WTC11 (cell line): ENCODE measurements around the gene RUVBL2. TPM values are rescaled to one million over a fixed set of nuclear protein-coding genes. Genes with fewer than 3 reads are reported as not detected.

Experiments
- ATAC-seq: fragments of 200-7000 bp; cut with Tn5 transposase; 2 replicates; pipeline ENCODE4 v1.10.0; 2021; ENCODE audit warnings: mild to moderate bottlenecking, moderate library complexity
- CTCF ChIA-PET: fragments of 300-600 bp; sonication (Branson Sonifier 250); formaldehyde crosslinking; loops from one replicate; lab custom pipeline; 2021; ENCODE audit warnings: antibody characterized with exemption; lab: Charles Lee
- POLR2A ChIA-PET: fragments of 350-600 bp; sonication (Branson Sonifier 250); formaldehyde crosslinking; loops from one replicate; lab custom pipeline; 2021; ENCODE audit warnings: antibody characterized with exemption; lab: Charles Lee
- DNase-seq: peaks from one replicate; pipeline ENCODE4 v3.0.0; 2021; ENCODE audit warnings: low spot score
- H3K27ac Mint-ChIP-seq: 2 replicates; pipeline ENCODE4 v1.8.0; 2021; ENCODE audit warnings: mixed read lengths
- H3K27me3 Mint-ChIP-seq: 2 replicates; pipeline ENCODE4 v1.8.0; 2021; ENCODE audit warnings: low read depth, mild to moderate bottlenecking, moderate library complexity, mixed read lengths
- H3K36me3 Mint-ChIP-seq: 2 replicates; pipeline ENCODE4 v1.8.0; 2021; ENCODE audit warnings: mixed read lengths
- H3K4me1 Mint-ChIP-seq: 2 replicates; pipeline ENCODE4 v1.8.0; 2022; ENCODE audit warnings: mixed read lengths
- H3K4me3 Mint-ChIP-seq: 2 replicates; pipeline ENCODE4 v1.8.0; 2021; ENCODE audit warnings: mild to moderate bottlenecking, moderate library complexity, mixed read lengths
- H3K9me3 Mint-ChIP-seq: 2 replicates; pipeline ENCODE4 v1.8.0; 2021; ENCODE audit warnings: mixed read lengths
- CREB1 ChIP-seq: sonication (generic); formaldehyde crosslinking; IDR thresholded peaks from 2 replicates; pipeline ENCODE4 v1.8.0; 2023; ENCODE audit warnings: mild to moderate bottlenecking, missing genetic modification reagents
- GTF2I ChIP-seq: fragments of 250-450 bp; sonication (Bioruptor Pico); conservative IDR thresholded peaks from 2 replicates; pipeline ENCODE4 v1.4.0; 2021; ENCODE audit warnings: mild to moderate bottlenecking
- PRDM15 ChIP-seq: sonication (generic); formaldehyde crosslinking; IDR thresholded peaks from 2 replicates; pipeline ENCODE4 v1.8.0; 2022; ENCODE audit warnings: missing genetic modification reagents
- ZNF425 ChIP-seq: fragments of 250-450 bp; sonication (Bioruptor Pico); conservative IDR thresholded peaks from 2 replicates; pipeline ENCODE4 v1.9.0; 2021; ENCODE audit warnings: mild to moderate bottlenecking
- microRNA-seq: library from miRNA; unstranded; fragments of <30 nt; microRNA quantifications from one replicate; pipeline ENCODE4 v1.2.0, GENCODE V29; 2022; ENCODE audit warnings: borderline number of aligned reads
- total RNA-seq: library from RNA; stranded (reverse); gene quantifications from 3 replicates; pipeline ENCODE4 v1.2.3, GENCODE V29; 2021

Gene RUVBL2
- total RNA-seq, 1 experiment from 2014 or later: 178 TPM

GRCh38 chr19:49064768-49065611 lies 71.3 kb downstream of the RUVBL2 start, which contains the start of gene NTF4:
Gene NTF4, minus strand, starts transcription at chr19:49064818. Its CDS starts 2,821 bp downstream, at chr19:49061997.
- no peak for TF ChIP-seq GTF2I (CRISPR knock-in tag)
- TF ChIP-seq CREB1 (CRISPR knock-in tag): no peak
- TF ChIP-seq ZNF425: no peak
- peak; percentile 33; the same call in 1 of the 2 replicates for TF ChIP-seq PRDM15 (CRISPR knock-in tag)

More at GRCh38 chr19:49064768-49065611, 71.3 kb downstream of the RUVBL2 start, which contains the start of gene NTF4:
- ATAC-seq (peak; percentile 73), DNase-seq (peak; percentile 78)
- H3K27ac Mint-ChIP-seq: no peak within 1 kb of the TSS
- H3K4me3 Mint-ChIP-seq: peak within 1 kb of the TSS; percentile 66
- CTCF ChIA-PET: interaction anchor here (0.8 to 4.6 kb wide), 12 partner anchors 8 to 134 kb away, joined by 3 to 26 read pairs (median 8); partner anchors contain the start of genes CGB7, GYS1, LIN7B and RUVBL2
- POLR2A ChIA-PET: interaction anchor here (1.1 to 1.3 kb wide), 2 partner anchors 84 to 145 kb away, joined by 3 to 4 read pairs; no protein-coding TSS in a partner anchor
- H3K4me1 Mint-ChIP-seq: peaks cover 33% of the 10 kb centered on the region
- peaks cover 79% of the 10 kb centered on the region for H3K27me3 Mint-ChIP-seq
- peaks cover 8% of the 10 kb centered on the region for H3K9me3 Mint-ChIP-seq
- H3K36me3 Mint-ChIP-seq: no peaks in the 10 kb centered on the region; the same call in 1 of the 2 replicates

Small RNAs within 50 kb of the gene (microRNA-seq; reads per million reads assigned to microRNA genes)
- gene MIR6798: 1.0 reads per million

Other genes starting within 250 kb of the RUVBL2 start
- gene IZUMO1, start 247.0 kb upstream of the RUVBL2 start, total RNA-seq: 1.3 to 2.2 TPM (median 1.3 TPM) in 3 replicates
- gene FUT1, start 241.2 kb upstream of the RUVBL2 start, total RNA-seq: 9.9 to 11.5 TPM (median 10.1 TPM) in 3 replicates
- 0.21 to 0.44 TPM (median 0.26 TPM) in 3 replicates for gene FGF21, start 238.4 kb upstream of the RUVBL2 start, total RNA-seq
- gene BCAT2, start 182.9 kb upstream of the RUVBL2 start, total RNA-seq: 38.7 to 48.5 TPM (median 47.7 TPM) in 3 replicates
- gene HSD17B14, start 157.4 kb upstream of the RUVBL2 start, total RNA-seq: 11.4 to 18.2 TPM (median 17.0 TPM) in 3 replicates
- 14.8 to 17.7 TPM (median 16.8 TPM) in 3 replicates for gene PLEKHA4, start 125.3 kb upstream of the RUVBL2 start, total RNA-seq
- 17.0 to 19.5 TPM (median 17.9 TPM) in 3 replicates for gene PPP1R15A, start 121.5 kb upstream of the RUVBL2 start, total RNA-seq
- 3.1 to 5.6 TPM (median 3.9 TPM) in 3 replicates for gene TULP2, start 95.1 kb upstream of the RUVBL2 start, total RNA-seq
- gene NUCB1, start 93.6 kb upstream of the RUVBL2 start, total RNA-seq: 145 to 153 TPM (median 149 TPM) in 3 replicates
- gene DHDH, start 60.2 kb upstream of the RUVBL2 start, total RNA-seq: 3.0 to 3.4 TPM (median 3.1 TPM) in 3 replicates
- gene BAX, start 39.0 kb upstream of the RUVBL2 start, total RNA-seq: 346 to 387 TPM (median 351 TPM) in 3 replicates
- 1,061 to 1,225 TPM (median 1,202 TPM) in 3 replicates for gene FTL, start 28.6 kb upstream of the RUVBL2 start, total RNA-seq
- gene GYS1, start 578 bp upstream of the RUVBL2 start, total RNA-seq: 45.9 to 52.0 TPM (median 46.1 TPM) in 3 replicates
- 1.3 TPM in 1 of 3 replicates, not detected in the others for gene LHB, start 23.2 kb downstream of the RUVBL2 start, total RNA-seq
- not detected in 3 replicates for gene CGB3, start 30.4 kb downstream of the RUVBL2 start, total RNA-seq
- 1.1 to 1.2 TPM in 2 of 3 replicates, not detected in the other for gene CGB2, start 38.0 kb downstream of the RUVBL2 start, total RNA-seq
- 0.87 TPM in 1 of 3 replicates, not detected in the others for gene CGB1, start 43.0 kb downstream of the RUVBL2 start, total RNA-seq
- gene CGB5, start 50.0 kb downstream of the RUVBL2 start, total RNA-seq: 0.30 to 0.62 TPM (median 0.35 TPM) in 3 replicates
- 0.31 TPM in 1 of 3 replicates, not detected in the others for gene CGB8, start 55.2 kb downstream of the RUVBL2 start, total RNA-seq
- 1.6 to 2.9 TPM (median 2.7 TPM) in 3 replicates for gene CGB7, start 63.9 kb downstream of the RUVBL2 start, total RNA-seq
- 3.9 to 7.7 TPM (median 5.0 TPM) in 3 replicates for gene NTF4, start 70.9 kb downstream of the RUVBL2 start, total RNA-seq
- gene KCNA7, start 78.8 kb downstream of the RUVBL2 start, total RNA-seq: 0.09 TPM in 3 replicates
- 253 to 267 TPM (median 266 TPM) in 3 replicates for gene SNRNP70, start 91.6 kb downstream of the RUVBL2 start, total RNA-seq
- 5.1 to 5.7 TPM (median 5.1 TPM) in 3 replicates for gene LIN7B, start 120.5 kb downstream of the RUVBL2 start, total RNA-seq
- gene C19orf73, start 125.3 kb downstream of the RUVBL2 start, total RNA-seq: 3.1 to 3.4 TPM (median 3.2 TPM) in 3 replicates
- gene PPFIA3, start 125.7 kb downstream of the RUVBL2 start, total RNA-seq: 25.5 to 30.1 TPM (median 27.3 TPM) in 3 replicates
- 1.9 to 5.0 TPM (median 4.6 TPM) in 3 replicates for gene HRC, start 161.5 kb downstream of the RUVBL2 start, total RNA-seq
- 15.5 to 24.8 TPM (median 23.6 TPM) in 3 replicates for gene TRPM4, start 163.9 kb downstream of the RUVBL2 start, total RNA-seq